GM12892 (cell line): ENCODE data around the gene NTRK3.
"Not testable (repeated sequence)": the region's sequence is repeated elsewhere in the genome, so short reads cannot be mapped to it uniquely, and the experiment has no call there.

Experiments used
- DNase-seq: peaks from one replicate; pipeline ENCODE4 v3.0.0; 2011; ENCODE audit not compliant: insufficient read length
- FAIRE-seq: peaks from 2 replicates; lab custom pipeline; 2011; peaks lifted over from hg19 to GRCh38; lab: Jason Lieb, UNC
- POLR2A ChIP-seq: IDR thresholded peaks from 2 replicates; pipeline ENCODE4 v1.6.1; 2011; ENCODE audit warnings: low read depth, low read length, control low read depth
- POLR2AphosphoS5 ChIP-seq: IDR thresholded peaks from 2 replicates; pipeline ENCODE4 v1.6.1; 2011; ENCODE audit warnings: low read depth, low read length, control low read depth
- TAF1 ChIP-seq: IDR thresholded peaks from 2 replicates; pipeline ENCODE4 v1.6.1; 2011; ENCODE audit warnings: low read depth, mild to moderate bottlenecking, control low read depth, low read length, borderline replicate concordance

The NTRK3 gene

GRCh38 chr15:88042047-88042446 is 214.5 kb downstream of the NTRK3 start:
- DNase-seq (no peak), FAIRE-seq (no peak)
- TF ChIP-seq TAF1 (no peak), POLR2AphosphoS5 (no peak), POLR2A (no peak)

- DNase-seq: no peak
- no peak for TF ChIP-seq POLR2A
- no peak for TF ChIP-seq POLR2AphosphoS5
- no peak for TF ChIP-seq TAF1
- FAIRE-seq: no peak
These were observed 216.0 kb downstream of the NTRK3 start for GRCh38 chr15:88040516-88040915.

GRCh38 chr15:88038261-88038660 is 218.3 kb downstream of the NTRK3 start:
- FAIRE-seq (no peak), DNase-seq (no peak)
- TF ChIP-seq POLR2A (no peak), TAF1 (no peak), POLR2AphosphoS5 (no peak)

- FAIRE-seq (no peak), DNase-seq (no peak)
- no peak for TF ChIP-seq POLR2AphosphoS5
- no peak for TF ChIP-seq TAF1
- no peak for TF ChIP-seq POLR2A
These were observed 220.2 kb downstream of the NTRK3 start for GRCh38 chr15:88036154-88036839.

- TF ChIP-seq POLR2AphosphoS5: no peak
- no peak for TF ChIP-seq TAF1
- TF ChIP-seq POLR2A: no peak
- DNase-seq: no peak
- no peak for FAIRE-seq
These were observed 221.2 kb downstream of the NTRK3 start for GRCh38 chr15:88035381-88035780.

- not testable (repeated sequence) for DNase-seq, FAIRE-seq
These were observed 223.1 kb downstream of the NTRK3 start for GRCh38 chr15:88033421-88033820.

- DNase-seq (no peak), FAIRE-seq (no peak)
- TF ChIP-seq TAF1 (no peak), POLR2AphosphoS5 (no peak), POLR2A (no peak)
These were observed 223.8 kb downstream of the NTRK3 start for GRCh38 chr15:88032787-88033186.

GRCh38 chr15:88031461-88031860 is 225.1 kb downstream of the NTRK3 start:
- TF ChIP-seq POLR2A (no peak), POLR2AphosphoS5 (no peak), TAF1 (no peak)
- DNase-seq: no peak
- FAIRE-seq: no peak

GRCh38 chr15:88029696-88030095 is 226.8 kb downstream of the NTRK3 start:
- FAIRE-seq (no peak), DNase-seq (no peak)
- TF ChIP-seq POLR2AphosphoS5 (no peak), POLR2A (no peak), TAF1 (no peak)

- TF ChIP-seq TAF1 (no peak), POLR2AphosphoS5 (no peak)
- FAIRE-seq: no peak
- no peak for DNase-seq
These were observed 228.5 kb downstream of the NTRK3 start for GRCh38 chr15:88028024-88028423.

GRCh38 chr15:88023914-88024313 is 232.6 kb downstream of the NTRK3 start:
- no peak for FAIRE-seq
- TF ChIP-seq POLR2AphosphoS5 (no peak), TAF1 (no peak), POLR2A (no peak)

GRCh38 chr15:88022716-88023115 is 233.8 kb downstream of the NTRK3 start:
- FAIRE-seq: no peak

More at GRCh38 chr15:88023914-88024313, 232.6 kb downstream of the NTRK3 start:
- no peak for DNase-seq

GRCh38 chr15:88021601-88022000 is 234.9 kb downstream of the NTRK3 start:
- DNase-seq: no peak
- TF ChIP-seq POLR2AphosphoS5 (no peak), TAF1 (no peak), POLR2A (no peak)

More at GRCh38 chr15:88022716-88023115, 233.8 kb downstream of the NTRK3 start:
- no peak for DNase-seq
- TF ChIP-seq POLR2AphosphoS5: no peak
- TF ChIP-seq TAF1: no peak
- TF ChIP-seq POLR2A: no peak

More at GRCh38 chr15:88021601-88022000, 234.9 kb downstream of the NTRK3 start:
- FAIRE-seq: no peak
